GM23338 (cell line): ENCODE results near the gene TNFRSF21. TPM values are rescaled to one million over a fixed set of nuclear protein-coding genes. Genes with fewer than 3 reads are reported as not detected.
A peak's percentile ranks its signal among the peaks of the same experiment; 100 is the strongest.

Source experiments
- ATAC-seq: fragments of 200-7000 bp; cut with Tn5 transposase; 3 replicates; pipeline ENCODE4 v1.9.1; 2020
- DNase-seq: peaks from one replicate; pipeline ENCODE4 v3.0.0-alpha.2; 2015; ENCODE audit warnings: low spot score
- H2AFZ ChIP-seq: fragments of 200-600 bp; sonication (generic); 2 replicates; pipeline ENCODE4 v1.8.0; 2016; ENCODE audit warnings: antibody characterized with exemption, mild to moderate bottlenecking, moderate library complexity
- H3F3A ChIP-seq: fragments of 200-600 bp; sonication (generic); replicated peaks from 2 replicates; pipeline ENCODE4 v1.8.0; 2017; ENCODE audit warnings: antibody characterized with exemption, mixed run types, low read depth
- H3K27ac ChIP-seq: fragments of 200-600 bp; sonication (generic); 2 replicates; pipeline ENCODE4 v1.6.1; 2016; ENCODE audit warnings: low read depth
- H3K27me3 ChIP-seq: fragments of 200-600 bp; sonication (generic); 2 replicates; pipeline ENCODE4 v1.8.0; 2016; ENCODE audit warnings: mild to moderate bottlenecking, mixed run types, moderate library complexity; ENCODE audit not compliant: insufficient read depth
- H3K36me3 ChIP-seq: fragments of 200-600 bp; sonication (generic); 2 replicates; pipeline ENCODE4 v1.8.0; 2016; ENCODE audit warnings: mild to moderate bottlenecking; ENCODE audit not compliant: insufficient read depth
- H3K4me1 ChIP-seq: fragments of 200-600 bp; sonication (generic); 2 replicates; pipeline ENCODE4 v1.8.0; 2016; ENCODE audit warnings: mild to moderate bottlenecking, moderate library complexity; ENCODE audit not compliant: insufficient read depth
- H3K4me2 ChIP-seq: fragments of 200-600 bp; sonication (generic); 2 replicates; pipeline ENCODE4 v1.7.1; 2017; ENCODE audit warnings: mixed run types
- H3K4me3 ChIP-seq: fragments of 200-600 bp; sonication (generic); 2 replicates; pipeline ENCODE4 v1.6.1; 2016; ENCODE audit warnings: mixed run types
- H3K79me2 ChIP-seq: fragments of 200-600 bp; sonication (generic); replicated peaks from 2 replicates; pipeline ENCODE4 v1.8.0; 2017; ENCODE audit warnings: mild to moderate bottlenecking; ENCODE audit not compliant: insufficient read depth
- H3K9me2 ChIP-seq: fragments of 200-600 bp; sonication (generic); 2 replicates; pipeline ENCODE4 v1.8.0; 2017; ENCODE audit not compliant: insufficient read depth
- H4K20me1 ChIP-seq: fragments of 200-600 bp; sonication (generic); replicated peaks from 2 replicates; pipeline ENCODE4 v1.8.0; 2017; ENCODE audit warnings: mild to moderate bottlenecking; ENCODE audit not compliant: insufficient read depth
- H3K27ac Mint-ChIP-seq: 2 replicates; pipeline ENCODE4 v1.8.0; 2020; ENCODE audit warnings: inconsistent platforms, mild to moderate bottlenecking, moderate library complexity, mixed read lengths
- H3K27me3 Mint-ChIP-seq: 3 replicates; pipeline ENCODE4 v1.8.0; 2022; ENCODE audit warnings: low read depth, mild to moderate bottlenecking, moderate library complexity, mixed read lengths, inconsistent platforms; ENCODE audit not compliant: insufficient read depth, poor library complexity
- H3K36me3 Mint-ChIP-seq: 3 replicates; pipeline ENCODE4 v1.8.0; 2021; ENCODE audit warnings: low read depth, mild to moderate bottlenecking, inconsistent platforms, moderate library complexity, mixed read lengths
- H3K4me1 Mint-ChIP-seq: 3 replicates; pipeline ENCODE4 v1.8.0; 2020; ENCODE audit warnings: mild to moderate bottlenecking, inconsistent platforms, mixed read lengths
- H3K4me3 Mint-ChIP-seq: 3 replicates; pipeline ENCODE4 v1.8.0; 2021; ENCODE audit warnings: moderate library complexity, mild to moderate bottlenecking, inconsistent platforms, mixed read lengths
- H3K9me3 Mint-ChIP-seq: 3 replicates; pipeline ENCODE4 v1.8.0; 2020; ENCODE audit warnings: moderate library complexity, mild to moderate bottlenecking, inconsistent platforms, mixed read lengths
- CREB1 ChIP-seq: fragments of 250-450 bp; sonication (Bioruptor Pico); IDR thresholded peaks from 2 replicates; pipeline ENCODE4 v1.5.0; 2020; ENCODE audit warnings: low read depth, mild to moderate bottlenecking, moderate library complexity
- ETS1 ChIP-seq: IDR thresholded peaks from 2 replicates; pipeline ENCODE4 v1.6.1; 2016; ENCODE audit warnings: antibody characterized with exemption
- EZH2phosphoT487 ChIP-seq: fragments of 200-600 bp; sonication (generic); IDR thresholded peaks from one replicate; pipeline ENCODE4 v1.8.1; 2018; ENCODE audit warnings: antibody characterized with exemption; ENCODE audit not compliant: unreplicated experiment
- NANOG ChIP-seq: IDR thresholded peaks from 2 replicates; pipeline ENCODE4 v1.6.1; 2016; ENCODE audit warnings: antibody characterized with exemption, borderline replicate concordance
- STAT1 ChIP-seq: IDR thresholded peaks from one replicate; pipeline ENCODE4 v1.6.1; 2016; ENCODE audit warnings: antibody characterized with exemption; ENCODE audit not compliant: unreplicated experiment
- ZNF114 ChIP-seq: fragments of 250-450 bp; sonication (Bioruptor Pico); IDR thresholded peaks from 2 replicates; pipeline ENCODE4 v1.5.0; 2020; ENCODE audit warnings: mild to moderate bottlenecking, moderate library complexity
- ZNF331 ChIP-seq: fragments of 250-450 bp; sonication (Bioruptor Pico); IDR thresholded peaks from 2 replicates; pipeline ENCODE4 v1.5.0; 2020; ENCODE audit warnings: low read depth, mild to moderate bottlenecking, moderate library complexity
- ZNF462 ChIP-seq: fragments of 250-450 bp; sonication (Bioruptor Pico); IDR thresholded peaks from 2 replicates; pipeline ENCODE4 v1.5.0; 2020; ENCODE audit warnings: mild to moderate bottlenecking, moderate library complexity
- polyA plus RNA-seq: library from polyadenylated mRNA; unstranded; fragments of >200 nt; fragmentation: Nextera tagmentation; extraction: Ambion mirVana; gene quantifications from 2 replicates; pipeline ENCODE4 v1.2.1, GENCODE V29; 2016
- total RNA-seq: library from RNA; depleted of rRNA; stranded (reverse); fragments of >200 nt; shearing (Covaris generic); gene quantifications from 2 replicates; pipeline ENCODE4 v1.2.3, GENCODE V29; 2014
- TF ChIP-seq, protein P1 (sequence below): IDR thresholded peaks from one replicate; pipeline ENCODE4 v1.6.1; 2018; ENCODE audit warnings: antibody characterized with exemption; ENCODE audit not compliant: unreplicated experiment

Gene TNFRSF21
- total and polyA plus RNA-seq, 2 experiments from 2014 or later: 22.1 to 48.1 TPM

- no peaks in the 10 kb centered on the region for H3K27me3 ChIP-seq
- DNase-seq (peak; percentile 48), ATAC-seq (peak; percentile 97)
- no peak overlapping the region for H3K27ac ChIP-seq
- H3K9me2 ChIP-seq: no peaks in the 10 kb centered on the region; the same call in 1 of the 2 replicates
- H2AFZ ChIP-seq: no peak overlapping the region
- no peak overlapping the region for H3K4me2 ChIP-seq
- no peaks in the 10 kb centered on the region for H3K36me3 Mint-ChIP-seq
- H4K20me1 ChIP-seq: no peaks in the 10 kb centered on the region
- H3K36me3 ChIP-seq: no peaks in the 10 kb centered on the region
- H3K4me3 Mint-ChIP-seq: no peak overlapping the region
- peaks cover 29% of the 10 kb centered on the region for H3K4me1 Mint-ChIP-seq
- no peaks in the 10 kb centered on the region for H3F3A ChIP-seq
- peaks cover 10% of the 10 kb centered on the region for H3K4me1 ChIP-seq
- H3K27me3 Mint-ChIP-seq: peaks cover 1% of the 10 kb centered on the region
- no peaks in the 10 kb centered on the region for H3K79me2 ChIP-seq
- TF ChIP-seq, protein P1, sequence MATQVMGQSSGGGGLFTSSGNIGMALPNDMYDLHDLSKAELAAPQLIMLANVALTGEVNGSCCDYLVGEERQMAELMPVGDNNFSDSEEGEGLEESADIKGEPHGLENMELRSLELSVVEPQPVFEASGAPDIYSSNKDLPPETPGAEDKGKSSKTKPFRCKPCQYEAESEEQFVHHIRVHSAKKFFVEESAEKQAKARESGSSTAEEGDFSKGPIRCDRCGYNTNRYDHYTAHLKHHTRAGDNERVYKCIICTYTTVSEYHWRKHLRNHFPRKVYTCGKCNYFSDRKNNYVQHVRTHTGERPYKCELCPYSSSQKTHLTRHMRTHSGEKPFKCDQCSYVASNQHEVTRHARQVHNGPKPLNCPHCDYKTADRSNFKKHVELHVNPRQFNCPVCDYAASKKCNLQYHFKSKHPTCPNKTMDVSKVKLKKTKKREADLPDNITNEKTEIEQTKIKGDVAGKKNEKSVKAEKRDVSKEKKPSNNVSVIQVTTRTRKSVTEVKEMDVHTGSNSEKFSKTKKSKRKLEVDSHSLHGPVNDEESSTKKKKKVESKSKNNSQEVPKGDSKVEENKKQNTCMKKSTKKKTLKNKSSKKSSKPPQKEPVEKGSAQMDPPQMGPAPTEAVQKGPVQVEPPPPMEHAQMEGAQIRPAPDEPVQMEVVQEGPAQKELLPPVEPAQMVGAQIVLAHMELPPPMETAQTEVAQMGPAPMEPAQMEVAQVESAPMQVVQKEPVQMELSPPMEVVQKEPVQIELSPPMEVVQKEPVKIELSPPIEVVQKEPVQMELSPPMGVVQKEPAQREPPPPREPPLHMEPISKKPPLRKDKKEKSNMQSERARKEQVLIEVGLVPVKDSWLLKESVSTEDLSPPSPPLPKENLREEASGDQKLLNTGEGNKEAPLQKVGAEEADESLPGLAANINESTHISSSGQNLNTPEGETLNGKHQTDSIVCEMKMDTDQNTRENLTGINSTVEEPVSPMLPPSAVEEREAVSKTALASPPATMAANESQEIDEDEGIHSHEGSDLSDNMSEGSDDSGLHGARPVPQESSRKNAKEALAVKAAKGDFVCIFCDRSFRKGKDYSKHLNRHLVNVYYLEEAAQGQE: no peak
- TF ChIP-seq NANOG (peak; percentile 81), CREB1 (0 out of 2 replicates have a peak, but pooled peaks have one; percentile 27)
- no peak overlapping the region for H3K27ac Mint-ChIP-seq
- H3K9me3 Mint-ChIP-seq: no peaks in the 10 kb centered on the region
- H3K4me3 ChIP-seq: no peak overlapping the region
These were observed 48.9 kb upstream of the TNFRSF21 start for GRCh38 chr6:47358440-47359225.

DNA sequence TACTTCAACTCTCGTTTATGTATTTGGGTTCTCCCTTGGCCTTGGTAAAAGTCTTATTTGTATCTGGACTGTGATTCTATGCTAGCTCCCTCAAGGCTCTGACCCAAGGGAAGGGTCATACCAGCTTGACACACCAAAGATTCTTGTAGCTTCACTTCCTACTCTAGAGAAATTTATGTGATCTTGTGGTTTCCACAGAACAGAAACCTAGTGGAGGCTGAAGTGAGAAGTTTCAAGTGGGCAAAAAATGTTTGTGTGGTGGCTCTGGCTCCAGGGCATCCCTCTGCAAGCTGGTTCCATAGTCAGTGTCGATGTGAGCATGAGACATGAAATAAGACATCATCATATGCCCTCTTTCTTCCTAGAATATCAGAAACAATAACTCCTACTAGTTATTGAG, 48.1 kb upstream of the TNFRSF21 start:
- no peaks in the 10 kb centered on the region for H3F3A ChIP-seq
- no peak overlapping the region for H3K4me3 ChIP-seq
- H3K4me1 ChIP-seq: peaks cover 10% of the 10 kb centered on the region
- H4K20me1 ChIP-seq: no peaks in the 10 kb centered on the region
- H3K27me3 ChIP-seq: no peaks in the 10 kb centered on the region
- H3K27ac ChIP-seq: no peak overlapping the region
- H3K4me3 Mint-ChIP-seq: no peak overlapping the region
- no peaks in the 10 kb centered on the region for H3K36me3 ChIP-seq
- no peak overlapping the region for H3K27ac Mint-ChIP-seq
- DNase-seq: no peak
- H3K79me2 ChIP-seq: no peaks in the 10 kb centered on the region
- peaks cover 27% of the 10 kb centered on the region for H3K4me1 Mint-ChIP-seq
- no peaks in the 10 kb centered on the region; the same call in 1 of the 2 replicates for H3K9me2 ChIP-seq
- no peaks in the 10 kb centered on the region for H3K9me3 Mint-ChIP-seq
- H3K27me3 Mint-ChIP-seq: no peaks in the 10 kb centered on the region
- no peak overlapping the region for H2AFZ ChIP-seq
- H3K36me3 Mint-ChIP-seq: no peaks in the 10 kb centered on the region
- H3K4me2 ChIP-seq: no peak overlapping the region
- ATAC-seq: no peak
- TF ChIP-seq NANOG (no peak), ETS1 (no peak), EZH2phosphoT487 (no peak), ZNF462 (no peak), CREB1 (no peak), ZNF114 (CRISPR knock-in tag) (no peak), STAT1 (no peak), ZNF331 (CRISPR knock-in tag) (no peak)
